B cell (primary cell): Measurements from ENCODE around the gene VPS35. TPM values are rescaled to one million over a fixed set of nuclear protein-coding genes. Genes with fewer than 3 reads are reported as not detected.
"Not testable (repeated sequence)": the region's sequence is repeated elsewhere in the genome, so short reads cannot be mapped to it uniquely, and the experiment has no call there.

Experiments used
- ATAC-seq: fragments of 200-7000 bp; cut with Tn5 transposase; one replicate; pipeline ENCODE4 v1.10.0; 2021; ENCODE audit warnings: low read depth, mild to moderate bottlenecking, moderate number of reproducible peaks, moderate library complexity
- CTCF ChIA-PET: fragments of 350-600 bp; sonication (Branson Sonifier 250); formaldehyde crosslinking; loops from one replicate; lab custom pipeline; 2021; ENCODE audit warnings: antibody characterized with exemption, inconsistent platforms; lab: Charles Lee
- POLR2A ChIA-PET: fragments of 350-600 bp; sonication (Branson Sonifier 250); formaldehyde crosslinking; loops from one replicate; lab custom pipeline; 2021; ENCODE audit warnings: antibody characterized with exemption; lab: Charles Lee
- DNase-seq: peaks from one replicate; pipeline ENCODE4 v3.0.0; 2013
- H2AFZ ChIP-seq: 2 replicates; pipeline ENCODE4 v1.6.1; 2012; ENCODE audit warnings: mild to moderate bottlenecking, low read depth, low read length; ENCODE audit not compliant: insufficient read depth, poor library complexity, severe bottlenecking
- H3K27ac ChIP-seq, 2 donors: 1 replicate in 1 of 2; 2 replicates in 1 of 2; pipeline ENCODE4 v1.5.1; 2012 to 2013; ENCODE audit warnings: low read length in 2 of 2, mild to moderate bottlenecking in 2 of 2, moderate library complexity in 1 of 2
- H3K27me3 ChIP-seq, 4 experiments: fragments of 200-600 bp in 1 of 4; sonication (generic) in 1 of 4; replicated peaks in 1 of 4; 1 replicate in 2 of 4; 2 replicates in 2 of 4; pipeline versions ENCODE4 v1.6.1 to v1.7.0; 2013 to 2016; ENCODE audit warnings: low read length in 3 of 4, mild to moderate bottlenecking in 2 of 4, mixed read lengths in 1 of 4, moderate library complexity in 1 of 4; ENCODE audit not compliant: insufficient read depth in 4 of 4, control insufficient read depth in 3 of 4; ENCODE audit errors: control extremely low read depth in 1 of 4
- H3K36me3 ChIP-seq, 2 experiments: replicated peaks in 1 of 2; 1 replicate in 1 of 2; 2 replicates in 1 of 2; pipeline versions ENCODE4 v1.6.1 to v1.7.1; 2013; ENCODE audit warnings: low read length in 1 of 2; ENCODE audit not compliant: insufficient read depth in 2 of 2, control insufficient read depth in 1 of 2; ENCODE audit errors: control extremely low read depth in 1 of 2, extremely low read depth in 1 of 2
- H3K4me1 ChIP-seq, 2 donors: fragments of 200-600 bp in 1 of 2; sonication (generic) in 1 of 2; 1 replicate in 1 of 2; 2 replicates in 1 of 2; pipeline versions ENCODE4 v1.5.1 to v1.6.1; 2013 to 2017; ENCODE audit warnings: low read length in 2 of 2; ENCODE audit not compliant: control insufficient read depth in 2 of 2, insufficient read depth in 2 of 2
- H3K4me2 ChIP-seq: replicated peaks from 2 replicates; pipeline ENCODE3; 2012; ENCODE audit warnings: mild to moderate bottlenecking, low read depth, low read length; ENCODE audit not compliant: poor library complexity, severe bottlenecking
- H3K4me3 ChIP-seq, 5 experiments: fragments of 200-600 bp in 1 of 5; sonication (generic) in 1 of 5; 1 replicate in 3 of 5; 2 replicates in 2 of 5; pipeline versions ENCODE4 v1.5.1 to v1.7.0; 2011 to 2016; ENCODE audit warnings: low read length in 4 of 5, mild to moderate bottlenecking in 4 of 5, low read depth in 2 of 5, control low read depth in 1 of 5, moderate library complexity in 1 of 5; ENCODE audit not compliant: insufficient read depth in 1 of 5; ENCODE audit errors: control extremely low read depth in 1 of 5, extremely low read depth in 1 of 5
- H3K79me2 ChIP-seq: fragments of 200-600 bp; sonication (generic); one replicate; pipeline ENCODE4 v1.6.0; 2016; ENCODE audit warnings: low read length; ENCODE audit not compliant: control insufficient read depth, insufficient read depth
- H3K9ac ChIP-seq: fragments of 200-600 bp; sonication (generic); 2 replicates; pipeline ENCODE4 v1.6.1; 2017; ENCODE audit warnings: mild to moderate bottlenecking, low read length, moderate library complexity
- H3K9me3 ChIP-seq, 3 donors: one replicate each; pipeline versions ENCODE4 v1.6.1 to v1.7.1; 2013; ENCODE audit warnings: low read length in 2 of 3; ENCODE audit not compliant: control insufficient read depth in 2 of 3, insufficient read depth in 1 of 3; ENCODE audit errors: control extremely low read depth in 1 of 3
- H4K20me1 ChIP-seq: 2 replicates; pipeline ENCODE4 v1.6.0; 2012; ENCODE audit warnings: mild to moderate bottlenecking, low read length; ENCODE audit not compliant: insufficient read depth, control insufficient read depth, poor library complexity, severe bottlenecking
- H3K27ac Mint-ChIP-seq: one replicate; pipeline ENCODE4 v1.8.0; 2021; ENCODE audit warnings: mixed read lengths
- H3K27me3 Mint-ChIP-seq: one replicate; pipeline ENCODE4 v1.8.0; 2021; ENCODE audit warnings: mixed read lengths
- H3K4me1 Mint-ChIP-seq: one replicate; pipeline ENCODE4 v1.8.0; 2021; ENCODE audit warnings: mixed read lengths
- H3K4me3 Mint-ChIP-seq: one replicate; pipeline ENCODE4 v1.8.0; 2021; ENCODE audit warnings: mixed read lengths
- H3K9me3 Mint-ChIP-seq: one replicate; pipeline ENCODE4 v1.8.0; 2022; ENCODE audit warnings: mixed read lengths; ENCODE audit not compliant: insufficient read depth
- EZH2 ChIP-seq: IDR thresholded peaks from 2 replicates; pipeline ENCODE4 v1.6.1; 2012; ENCODE audit warnings: borderline replicate concordance, low read depth, mild to moderate bottlenecking, moderate library complexity, low read length; ENCODE audit not compliant: insufficient read depth, poor library complexity, severe bottlenecking
- WGBS: methylation state at CpG from one replicate; pipeline ENCODE4 v1.1.5; 2013; ENCODE audit warnings: missing lambda C conversion rate; ENCODE audit not compliant: insufficient coverage; 5-methylcytosine and 5-hydroxymethylcytosine counted together
- intact Hi-C: fragments of 100-400 bp; cut with micrococcal nuclease; formaldehyde crosslinking; loops from one replicate; pipeline ENCODE4 v1.10.0; 2022
- polyA plus RNA-seq: library from polyadenylated mRNA; depleted of rRNA; stranded (reverse); fragments of >200 nt; gene quantifications from 2 replicates; pipeline ENCODE4 v1.2.3, GENCODE V29; 2012
- total RNA-seq, 2 donors: library from RNA; stranded (reverse); fragments of 120-200 nt in 1 of 2; gene quantifications; 1 replicate in 1 of 2; 2 replicates in 1 of 2; pipeline versions ENCODE4 v1.2.3 to v1.2.4, GENCODE V29; 2013 to 2022
- TF ChIP-seq, protein P1 (sequence below): fragments of 200-600 bp; IDR thresholded peaks from one replicate; pipeline ENCODE4 v1.8.0; 2022; ENCODE audit warnings: antibody characterized with exemption, mild to moderate bottlenecking

VPS35 gene
- total and polyA plus RNA-seq, 2 donors (not counting 1 experiment from before 2014, with no cell fraction given) = 9.5 to 120 TPM

DNA sequence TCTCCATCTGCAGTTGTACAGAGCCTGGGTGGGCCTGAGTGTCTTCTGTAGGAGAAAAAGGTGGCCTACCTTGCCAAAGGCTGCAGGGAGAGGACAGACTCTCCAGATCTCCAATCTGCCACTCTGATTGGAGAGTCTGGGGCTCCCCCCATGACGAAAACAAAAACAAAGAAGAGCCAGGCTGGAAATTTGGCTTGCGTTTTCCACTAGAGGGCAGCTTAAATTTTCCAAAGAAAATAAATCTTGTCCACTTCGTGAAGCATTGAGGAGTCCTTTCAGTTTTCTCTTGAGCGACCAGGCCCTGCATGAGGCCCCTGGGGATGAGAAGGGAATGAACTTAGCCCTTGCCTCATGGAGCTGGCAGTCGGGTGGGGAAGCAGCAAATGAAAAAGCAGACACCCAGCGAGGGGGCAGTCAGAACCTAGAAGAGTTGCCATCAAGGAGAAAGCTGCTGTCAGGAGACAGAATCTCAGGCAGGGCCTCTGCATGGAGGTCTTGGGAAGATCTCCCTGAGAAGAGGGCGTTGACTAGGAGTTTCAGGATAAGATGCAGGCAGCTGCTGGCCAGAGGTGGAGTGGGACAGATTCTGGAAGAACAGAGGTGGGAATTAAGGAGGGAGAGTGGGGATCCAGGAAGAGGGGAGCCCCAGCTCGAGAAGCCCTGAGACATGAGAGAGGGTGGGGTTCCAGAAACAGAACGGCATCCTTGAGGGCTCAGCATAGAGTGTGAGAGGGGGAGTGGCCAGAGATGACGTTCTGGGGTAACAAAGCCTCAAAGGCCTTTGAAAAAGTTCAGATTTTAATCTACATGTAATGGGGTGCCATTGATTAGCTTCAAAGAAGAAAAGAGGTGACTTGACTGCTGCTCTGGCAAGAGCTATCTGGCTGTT is 59.4 kb downstream of the VPS35 start:
- DNase-seq = no peak
- no peak for ATAC-seq
- Mint-ChIP-seq H3K4me1 (no peaks in the 10 kb centered on the region), H3K9me3 (no peaks in the 10 kb centered on the region), H3K27ac (no peak overlapping the region), H3K4me3 (no peak overlapping the region), H3K27me3 (no peaks in the 10 kb centered on the region)
- ChIA-PET POLR2A (no interaction called here), CTCF (no interaction called here)
- no peaks in the 10 kb centered on the region for H4K20me1 ChIP-seq
- no peak for TF ChIP-seq EZH2
- TF ChIP-seq, protein P1, sequence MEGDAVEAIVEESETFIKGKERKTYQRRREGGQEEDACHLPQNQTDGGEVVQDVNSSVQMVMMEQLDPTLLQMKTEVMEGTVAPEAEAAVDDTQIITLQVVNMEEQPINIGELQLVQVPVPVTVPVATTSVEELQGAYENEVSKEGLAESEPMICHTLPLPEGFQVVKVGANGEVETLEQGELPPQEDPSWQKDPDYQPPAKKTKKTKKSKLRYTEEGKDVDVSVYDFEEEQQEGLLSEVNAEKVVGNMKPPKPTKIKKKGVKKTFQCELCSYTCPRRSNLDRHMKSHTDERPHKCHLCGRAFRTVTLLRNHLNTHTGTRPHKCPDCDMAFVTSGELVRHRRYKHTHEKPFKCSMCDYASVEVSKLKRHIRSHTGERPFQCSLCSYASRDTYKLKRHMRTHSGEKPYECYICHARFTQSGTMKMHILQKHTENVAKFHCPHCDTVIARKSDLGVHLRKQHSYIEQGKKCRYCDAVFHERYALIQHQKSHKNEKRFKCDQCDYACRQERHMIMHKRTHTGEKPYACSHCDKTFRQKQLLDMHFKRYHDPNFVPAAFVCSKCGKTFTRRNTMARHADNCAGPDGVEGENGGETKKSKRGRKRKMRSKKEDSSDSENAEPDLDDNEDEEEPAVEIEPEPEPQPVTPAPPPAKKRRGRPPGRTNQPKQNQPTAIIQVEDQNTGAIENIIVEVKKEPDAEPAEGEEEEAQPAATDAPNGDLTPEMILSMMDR = no peak
- H3K27ac ChIP-seq = no peak overlapping the region
- intact Hi-C loops = no loop called here
- 59% methylated on average over 10 of the region's 10 CpGs for WGBS
- no peaks in the 10 kb centered on the region for H3K9me3 ChIP-seq
- H3K79me2 ChIP-seq = no peaks in the 10 kb centered on the region
- H3K36me3 ChIP-seq = no peaks in the 10 kb centered on the region
- no peak overlapping the region for H3K9ac ChIP-seq
- H3K4me3 ChIP-seq = no peak overlapping the region
- H3K4me2 ChIP-seq = no peak overlapping the region
- no peaks in the 10 kb centered on the region for H3K4me1 ChIP-seq
- H3K27me3 ChIP-seq = no peaks in the 10 kb centered on the region
- no peak overlapping the region for H2AFZ ChIP-seq

- H3K4me3 ChIP-seq = no peak overlapping the region
- no peak overlapping the region for H3K4me2 ChIP-seq
- no peaks in the 10 kb centered on the region for H3K27me3 ChIP-seq
- 97% methylated on average over 5 of the region's 5 CpGs for WGBS
- TF ChIP-seq, protein P1 = no peak
- no peak for TF ChIP-seq EZH2
- no peaks in the 10 kb centered on the region for H3K4me1 Mint-ChIP-seq
- no peaks in the 10 kb centered on the region for H3K27me3 Mint-ChIP-seq
- H3K36me3 ChIP-seq = no peaks in the 10 kb centered on the region
- DNase-seq (no peak), ATAC-seq (no peak)
- no peaks in the 10 kb centered on the region for H3K9me3 Mint-ChIP-seq
- H3K4me1 ChIP-seq = no peaks in the 10 kb centered on the region
- H3K27ac ChIP-seq = no peak overlapping the region
- intact Hi-C loops = no loop called here
- H2AFZ ChIP-seq = no peak overlapping the region
- ChIA-PET CTCF (no interaction called here), POLR2A (no interaction called here)
- no peaks in the 10 kb centered on the region for H3K9me3 ChIP-seq
- no peaks in the 10 kb centered on the region for H3K79me2 ChIP-seq
- no peak overlapping the region for H3K9ac ChIP-seq
- H4K20me1 ChIP-seq = no peaks in the 10 kb centered on the region
- no peak overlapping the region for H3K4me3 Mint-ChIP-seq
- no peak overlapping the region for H3K27ac Mint-ChIP-seq
Measured at GRCh38 chr16:46627746-46628145, 61.2 kb downstream of the VPS35 start.

- H3K27me3 ChIP-seq, H3K27me3 Mint-ChIP-seq, H3K4me1 Mint-ChIP-seq, intact Hi-C loops, H3K4me1 ChIP-seq, H3K9me3 Mint-ChIP-seq, H3K9ac ChIP-seq, H3K27ac Mint-ChIP-seq, CTCF ChIA-PET, H3K79me2 ChIP-seq, POLR2A ChIA-PET, H3K27ac ChIP-seq, H3K4me3 Mint-ChIP-seq, DNase-seq, H3K9me3 ChIP-seq, H2AFZ ChIP-seq, H3K36me3 ChIP-seq, H3K4me2 ChIP-seq, H4K20me1 ChIP-seq, ATAC-seq, H3K4me3 ChIP-seq: not testable (repeated sequence)
- WGBS = no CpG with 5 or more reads among the region's 22 CpGs
Measured at GRCh38 chr16:46626681-46627080, 62.3 kb downstream of the VPS35 start.
